ENCODE data around the gene PHYHD1. TPM values are rescaled to one million over a fixed set of nuclear protein-coding genes. Genes with fewer than 3 reads are reported as not detected.

The PHYHD1 gene
- total RNA-seq, 2 donors from 2014 or later = 1.8 to 6.6 TPM

DNA sequence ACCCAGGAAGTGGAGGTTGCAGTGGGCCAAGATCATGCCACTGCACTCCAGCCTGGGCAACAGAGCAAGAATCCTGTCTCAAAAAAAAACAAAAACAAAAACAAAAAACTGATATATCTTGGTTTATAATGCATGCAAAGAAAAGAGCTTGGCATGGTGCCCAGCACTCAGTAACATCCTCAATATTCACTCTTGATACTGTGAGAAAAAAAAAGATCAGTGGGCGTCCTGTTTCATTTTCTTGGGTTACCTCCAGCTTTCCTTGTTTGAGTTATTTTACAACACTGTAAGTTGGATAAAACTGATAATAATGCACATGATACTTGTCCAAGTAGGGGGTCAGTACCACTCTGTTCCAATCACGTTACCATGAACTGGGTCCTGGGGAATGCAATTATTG is 7.8 kb downstream of the PHYHD1 start:
- no peak overlapping the region for H3K4me3 ChIP-seq
- H3K27ac ChIP-seq = no peak overlapping the region
- H3K9ac ChIP-seq (ENCODE audit: low read depth in 2 of 2, low read length in 2 of 2) = no peak overlapping the region
- H3K36me3 ChIP-seq = no peaks in the 10 kb centered on the region
- no peaks in the 10 kb centered on the region for H3K9me3 ChIP-seq
- TF ChIP-seq CTCF (IDR thresholded peaks at IDR 0.05) = no peak
- H3K27me3 ChIP-seq = no peaks in the 10 kb centered on the region
- no peaks in the 10 kb centered on the region for H3K4me1 ChIP-seq
- intact Hi-C loops (cut with DNase I) = loop anchor here (2.0 kb wide), 1 partner anchor 66 kb away; no protein-coding TSS in a partner anchor
- no peak for DNase-seq

- no peaks in the 10 kb centered on the region for H3K4me1 ChIP-seq
- intact Hi-C loops (cut with DNase I) = loop anchor here (2.0 kb wide), 1 partner anchor 67 kb away; no protein-coding TSS in a partner anchor
- no peaks in the 10 kb centered on the region for H3K9me3 ChIP-seq
- no peak for TF ChIP-seq CTCF (IDR thresholded peaks at IDR 0.05)
- H3K27ac ChIP-seq = no peak overlapping the region
- no peaks in the 10 kb centered on the region for H3K27me3 ChIP-seq
- H3K4me3 ChIP-seq = no peak overlapping the region
- H3K36me3 ChIP-seq = no peaks in the 10 kb centered on the region
- no peak for DNase-seq
- no peak overlapping the region for H3K9ac ChIP-seq (ENCODE audit: low read depth in 2 of 2, low read length in 2 of 2)
These were observed 8.8 kb downstream of the PHYHD1 start for GRCh38 chr9:128929560-128929959.

DNA sequence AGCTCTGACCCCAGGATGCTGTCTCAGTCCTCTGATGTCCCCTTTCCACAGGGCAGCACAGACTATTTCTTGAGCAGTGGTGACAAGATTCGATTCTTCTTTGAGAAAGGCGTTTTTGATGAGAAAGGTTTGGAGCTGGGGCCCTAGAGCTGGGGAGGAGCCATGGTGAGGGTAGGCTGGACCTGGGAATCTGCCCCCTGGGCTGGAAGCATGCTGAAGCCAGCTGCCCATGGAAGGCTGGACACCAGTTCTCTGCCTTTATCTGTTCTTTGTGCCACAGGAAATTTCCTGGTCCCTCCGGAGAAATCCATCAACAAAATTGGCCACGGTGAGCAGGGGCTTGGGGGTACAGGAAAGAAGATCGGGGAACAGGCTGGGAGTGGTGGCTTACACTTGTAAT is 12.9 kb downstream of the PHYHD1 start:
- Histone ChIP-seq H3K36me3 (no peaks in the 10 kb centered on the region), H3K27ac (no peak overlapping the region), H3K4me3 (no peak overlapping the region), H3K9me3 (no peaks in the 10 kb centered on the region), H3K9ac (ENCODE audit: low read depth in 2 of 2, low read length in 2 of 2) (no peak overlapping the region), H3K27me3 (no peaks in the 10 kb centered on the region), H3K4me1 (no peaks in the 10 kb centered on the region)
- DNase-seq = no peak
- no peak for TF ChIP-seq CTCF (IDR thresholded peaks at IDR 0.05)
- intact Hi-C loops (cut with DNase I) = no loop called here

GRCh38 chr9:128936171-128936865 is 15.5 kb downstream of the PHYHD1 start:
- TF ChIP-seq CTCF (IDR thresholded peaks at IDR 0.05) = no peak
- intact Hi-C loops (cut with DNase I) = no loop called here
- no peaks in the 10 kb centered on the region for H3K4me1 ChIP-seq
- no peak overlapping the region for H3K9ac ChIP-seq (ENCODE audit: low read depth in 2 of 2, low read length in 2 of 2)
- no peak overlapping the region for H3K4me3 ChIP-seq
- H3K9me3 ChIP-seq = no peaks in the 10 kb centered on the region
- no peaks in the 10 kb centered on the region for H3K27me3 ChIP-seq
- no peak for DNase-seq
- H3K36me3 ChIP-seq = no peaks in the 10 kb centered on the region
- H3K27ac ChIP-seq = no peak overlapping the region

DNA sequence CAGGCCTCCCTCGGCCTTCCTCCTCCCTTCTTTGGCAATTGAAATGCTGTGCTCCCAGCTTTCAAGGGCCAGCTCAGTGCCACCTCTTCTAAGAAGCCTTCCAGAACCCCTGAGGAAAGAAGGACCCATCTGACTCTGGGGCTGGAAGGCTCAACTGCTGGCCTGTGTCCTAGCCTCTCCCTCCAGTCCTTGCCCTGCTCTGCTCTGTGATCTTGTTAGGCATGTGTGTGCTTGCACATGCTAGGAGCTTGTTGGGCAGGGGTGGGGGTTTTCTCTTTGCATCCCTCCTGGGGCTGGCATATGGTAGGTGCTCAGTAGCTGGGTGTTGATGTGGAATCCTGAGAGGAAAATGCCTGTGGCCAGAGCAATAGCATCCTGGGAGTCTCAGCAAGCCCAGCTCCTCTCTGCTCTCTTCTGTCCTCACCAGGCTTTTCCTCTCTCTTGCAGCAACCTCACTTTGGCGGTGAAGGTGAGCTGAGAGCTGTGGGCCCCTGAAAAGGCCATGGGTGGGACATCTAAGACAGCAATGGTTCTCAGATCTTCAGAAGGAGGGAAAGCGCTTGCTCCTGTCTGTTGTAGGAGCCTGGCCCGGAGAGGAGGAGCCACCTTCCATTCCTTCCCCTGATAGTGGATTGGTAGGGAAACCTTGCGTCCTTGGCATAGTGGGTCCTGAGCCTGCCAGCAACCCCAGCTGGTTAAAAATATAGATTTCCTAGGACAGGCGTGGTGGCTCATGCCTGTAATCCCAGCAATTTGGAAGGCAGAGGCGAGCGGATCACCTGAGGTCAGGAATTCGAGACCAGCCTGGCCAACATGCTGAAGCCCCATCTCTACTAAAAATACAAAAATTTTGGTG is 16.8 kb downstream of the PHYHD1 start:
- no peaks in the 10 kb centered on the region for H3K36me3 ChIP-seq
- no peaks in the 10 kb centered on the region for H3K4me1 ChIP-seq
- intact Hi-C loops (cut with DNase I) = no loop called here
- no peak overlapping the region for H3K4me3 ChIP-seq
- H3K27me3 ChIP-seq = no peaks in the 10 kb centered on the region
- H3K27ac ChIP-seq = no peak overlapping the region
- no peak for DNase-seq
- no peak overlapping the region for H3K9ac ChIP-seq (ENCODE audit: low read depth in 2 of 2, low read length in 2 of 2)
- no peak for TF ChIP-seq CTCF (IDR thresholded peaks at IDR 0.05)
- no peaks in the 10 kb centered on the region for H3K9me3 ChIP-seq
